Prostate gland (tissue), 2 donors: ENCODE measurements around the gene MCRIP2.

Experiments used
- POLR2AphosphoS5 ChIP-seq: sonication (generic); formaldehyde crosslinking; IDR thresholded peaks from one replicate; pipeline ENCODE4 v1.6.1; 2017; ENCODE audit warnings: antibody characterized with exemption
- TF ChIP-seq, protein P1 (sequence below), 4 experiments: fragments of 200-600 bp in 2 of 4; fragments of 450-650 bp in 2 of 4; sonication (generic) in 2 of 4; IDR thresholded peaks; 1 replicate in 3 of 4; 2 replicates in 1 of 4; pipeline ENCODE4 v1.5.1; 2016 to 2019; ENCODE audit warnings: antibody characterized with exemption in 4 of 4, mild to moderate bottlenecking in 2 of 4, moderate library complexity in 2 of 4

DNA sequence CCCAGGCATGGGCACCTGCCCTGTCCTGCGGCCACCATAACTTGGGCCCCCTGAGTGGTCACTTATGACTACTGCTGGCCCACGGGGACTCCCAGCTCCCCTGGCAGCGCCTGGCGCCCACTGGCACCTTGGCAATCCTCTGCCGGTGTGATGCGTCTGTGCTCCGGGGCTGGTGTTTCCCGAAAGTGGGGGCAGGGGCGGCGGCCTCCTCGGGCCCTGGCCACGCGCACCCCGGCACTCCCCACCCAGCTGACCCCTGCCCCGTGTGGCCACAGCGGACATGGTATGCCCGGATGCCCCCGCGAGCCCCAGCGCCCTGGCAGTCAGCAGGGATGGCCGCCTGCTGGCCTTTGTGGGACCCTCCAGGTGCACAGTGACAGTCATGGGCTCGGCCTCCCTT, 15.9 kb downstream of the MCRIP2 start:
- TF ChIP-seq, protein P1, sequence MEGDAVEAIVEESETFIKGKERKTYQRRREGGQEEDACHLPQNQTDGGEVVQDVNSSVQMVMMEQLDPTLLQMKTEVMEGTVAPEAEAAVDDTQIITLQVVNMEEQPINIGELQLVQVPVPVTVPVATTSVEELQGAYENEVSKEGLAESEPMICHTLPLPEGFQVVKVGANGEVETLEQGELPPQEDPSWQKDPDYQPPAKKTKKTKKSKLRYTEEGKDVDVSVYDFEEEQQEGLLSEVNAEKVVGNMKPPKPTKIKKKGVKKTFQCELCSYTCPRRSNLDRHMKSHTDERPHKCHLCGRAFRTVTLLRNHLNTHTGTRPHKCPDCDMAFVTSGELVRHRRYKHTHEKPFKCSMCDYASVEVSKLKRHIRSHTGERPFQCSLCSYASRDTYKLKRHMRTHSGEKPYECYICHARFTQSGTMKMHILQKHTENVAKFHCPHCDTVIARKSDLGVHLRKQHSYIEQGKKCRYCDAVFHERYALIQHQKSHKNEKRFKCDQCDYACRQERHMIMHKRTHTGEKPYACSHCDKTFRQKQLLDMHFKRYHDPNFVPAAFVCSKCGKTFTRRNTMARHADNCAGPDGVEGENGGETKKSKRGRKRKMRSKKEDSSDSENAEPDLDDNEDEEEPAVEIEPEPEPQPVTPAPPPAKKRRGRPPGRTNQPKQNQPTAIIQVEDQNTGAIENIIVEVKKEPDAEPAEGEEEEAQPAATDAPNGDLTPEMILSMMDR (IDR thresholded peaks at IDR 0.05): no peak
- TF ChIP-seq POLR2AphosphoS5: no peak
